D721Med (cell line): Measurements from ENCODE around the gene BHLHA15.

Experiments
- DNase-seq: peaks from one replicate; pipeline ENCODE4 v3.0.0; 2011; ENCODE audit warnings: low spot score; ENCODE audit not compliant: insufficient read length
- FAIRE-seq: peaks from 2 replicates; lab custom pipeline; 2011; peaks lifted over from hg19 to GRCh38; lab: Jason Lieb, UNC
- TF ChIP-seq, protein P1 (sequence below): IDR thresholded peaks from 2 replicates; pipeline ENCODE4 v1.5.1; 2012; ENCODE audit warnings: mild to moderate bottlenecking, control low read depth; ENCODE audit not compliant: insufficient read depth; ENCODE audit errors: missing control alignments

BHLHA15 gene

DNA sequence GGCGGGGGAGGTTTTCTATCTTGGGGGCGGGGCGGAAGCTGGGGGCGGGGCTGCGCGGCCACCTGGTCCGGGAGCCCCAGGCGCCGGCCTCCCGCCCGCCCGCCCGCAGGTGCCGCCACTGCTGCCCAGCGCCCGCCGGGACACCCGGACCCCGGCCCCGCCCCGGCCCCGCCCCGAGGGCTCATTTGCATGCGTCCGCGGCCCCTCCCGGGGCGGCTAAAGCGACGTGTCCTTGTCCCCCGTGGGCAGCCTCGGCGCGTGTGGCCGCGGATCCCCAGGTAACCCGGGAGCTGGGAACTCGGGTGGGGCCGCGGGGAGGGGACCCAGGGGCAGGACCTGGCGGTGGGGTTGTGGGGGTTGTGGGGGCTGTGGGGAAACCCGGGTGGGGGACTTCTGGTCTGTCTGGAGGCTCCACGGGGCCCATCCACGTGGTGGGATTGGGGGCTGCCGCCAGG is at the start of gene BHLHA15:
Gene BHLHA15, plus strand, starts transcription at position 219 of the 455 bp plus-strand sequence. CDS start 871 bp downstream, outside the sequence.
- FAIRE-seq = no peak
- TF ChIP-seq, protein P1, sequence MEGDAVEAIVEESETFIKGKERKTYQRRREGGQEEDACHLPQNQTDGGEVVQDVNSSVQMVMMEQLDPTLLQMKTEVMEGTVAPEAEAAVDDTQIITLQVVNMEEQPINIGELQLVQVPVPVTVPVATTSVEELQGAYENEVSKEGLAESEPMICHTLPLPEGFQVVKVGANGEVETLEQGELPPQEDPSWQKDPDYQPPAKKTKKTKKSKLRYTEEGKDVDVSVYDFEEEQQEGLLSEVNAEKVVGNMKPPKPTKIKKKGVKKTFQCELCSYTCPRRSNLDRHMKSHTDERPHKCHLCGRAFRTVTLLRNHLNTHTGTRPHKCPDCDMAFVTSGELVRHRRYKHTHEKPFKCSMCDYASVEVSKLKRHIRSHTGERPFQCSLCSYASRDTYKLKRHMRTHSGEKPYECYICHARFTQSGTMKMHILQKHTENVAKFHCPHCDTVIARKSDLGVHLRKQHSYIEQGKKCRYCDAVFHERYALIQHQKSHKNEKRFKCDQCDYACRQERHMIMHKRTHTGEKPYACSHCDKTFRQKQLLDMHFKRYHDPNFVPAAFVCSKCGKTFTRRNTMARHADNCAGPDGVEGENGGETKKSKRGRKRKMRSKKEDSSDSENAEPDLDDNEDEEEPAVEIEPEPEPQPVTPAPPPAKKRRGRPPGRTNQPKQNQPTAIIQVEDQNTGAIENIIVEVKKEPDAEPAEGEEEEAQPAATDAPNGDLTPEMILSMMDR = no peak
- DNase-seq = peak; percentile 79

DNA sequence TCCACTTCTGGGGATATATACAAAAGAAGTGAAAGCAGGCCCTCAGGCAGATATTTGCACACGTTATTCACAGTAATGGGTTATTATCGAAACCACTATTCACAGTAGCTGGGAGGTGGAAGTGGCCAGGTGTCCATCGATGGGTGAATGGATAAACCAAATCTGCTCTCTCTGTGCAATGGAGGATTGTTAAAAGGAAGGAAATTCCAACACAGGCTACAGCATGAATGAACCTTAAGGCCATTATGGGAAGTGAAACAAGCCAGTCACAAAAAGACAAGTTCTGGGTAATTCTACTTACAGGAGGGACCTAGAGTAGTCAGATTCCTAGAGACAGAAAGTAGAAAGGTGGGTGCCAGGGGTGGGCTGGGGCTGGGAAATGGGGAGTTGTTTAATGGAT is 48.5 kb upstream of the BHLHA15 start:
- DNase-seq = no peak
- TF ChIP-seq, protein P1 = no peak
- FAIRE-seq = no peak

- FAIRE-seq (no peak), DNase-seq (no peak)
- TF ChIP-seq, protein P1 = no peak
Measured at GRCh38 chr7:98163269-98163668, 48.0 kb upstream of the BHLHA15 start.

DNA sequence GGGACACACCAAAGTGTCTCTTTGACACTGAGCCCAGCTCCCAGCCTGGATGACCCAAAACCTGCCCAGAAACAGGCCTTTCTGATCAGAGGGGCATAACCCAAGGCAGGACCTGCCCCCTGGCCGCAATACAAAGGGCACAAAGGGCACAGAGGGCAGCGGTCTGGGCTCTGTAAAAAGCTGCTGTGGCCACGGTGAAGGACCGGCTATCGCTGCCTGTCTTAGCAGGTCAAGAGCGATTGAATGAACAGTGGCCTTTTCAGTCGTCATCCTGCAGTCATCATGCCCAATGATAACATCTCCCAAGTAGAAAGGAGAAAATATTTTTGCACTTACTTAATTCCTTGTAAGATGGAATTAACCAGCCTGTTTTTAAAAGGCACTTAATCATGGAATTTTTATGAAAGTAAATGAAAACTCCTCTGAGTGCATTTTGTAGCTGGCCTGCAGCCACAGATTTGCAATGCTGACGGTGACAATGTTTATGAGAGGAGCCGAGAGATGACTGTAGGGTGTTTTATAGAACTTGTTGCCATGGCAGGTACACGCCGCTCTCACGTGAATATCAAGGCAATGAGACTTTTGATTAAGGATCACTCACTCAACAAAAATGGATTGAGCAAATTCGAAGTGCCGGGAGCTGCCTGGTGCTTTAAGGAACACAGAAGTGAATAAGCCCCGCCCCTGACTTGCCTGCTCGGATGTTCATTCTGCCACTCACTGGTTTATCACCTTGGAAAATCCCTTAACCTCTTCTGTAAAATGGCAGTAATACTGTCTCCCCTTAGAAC is 47.3 kb upstream of the BHLHA15 start:
- DNase-seq (no peak), FAIRE-seq (no peak)
- TF ChIP-seq, protein P1 = no peak

DNA sequence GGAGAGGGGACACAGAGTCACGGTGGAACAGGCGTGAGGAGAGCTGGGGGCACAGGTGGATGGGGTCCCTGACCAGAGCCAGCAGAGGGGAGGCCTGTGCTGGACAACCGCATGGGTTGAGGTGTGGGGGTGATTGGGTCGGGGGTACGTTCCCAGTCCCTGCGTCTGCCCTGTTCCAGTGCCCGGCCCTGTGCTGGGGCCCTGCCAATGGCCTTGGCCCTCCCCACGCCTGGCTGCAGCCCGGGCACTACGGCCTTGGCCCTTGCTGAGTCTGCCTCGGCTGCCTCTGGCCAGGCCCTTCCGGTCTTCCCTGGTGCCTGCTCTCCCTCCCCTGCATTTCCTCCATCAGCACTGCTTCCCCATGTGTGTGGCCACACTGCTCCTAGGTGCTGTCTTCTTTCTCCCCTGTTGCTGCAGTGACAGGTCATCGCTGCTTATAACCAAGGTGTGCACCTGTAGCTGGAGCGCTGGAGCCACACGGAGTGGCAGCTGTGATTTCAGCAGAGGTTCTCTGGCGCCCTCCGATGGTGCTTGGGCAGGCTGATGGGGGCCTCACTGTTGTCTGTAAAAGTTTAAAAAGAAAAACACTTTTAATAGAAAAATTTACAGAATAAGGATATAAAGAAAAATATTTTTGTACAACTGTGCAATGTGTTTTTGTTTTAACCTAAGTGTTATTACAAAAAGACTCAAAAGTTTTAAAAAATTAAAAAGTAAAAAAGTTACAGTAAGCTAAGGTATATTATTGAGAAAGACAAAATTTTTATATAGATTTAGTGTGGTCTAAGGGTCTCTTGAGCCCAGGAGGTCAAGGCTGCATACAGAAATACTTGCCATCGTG is 45.2 kb upstream of the BHLHA15 start:
- TF ChIP-seq, protein P1 = peak; percentile 41
- FAIRE-seq = no peak
- peak; percentile 35 for DNase-seq

- TF ChIP-seq, protein P1 = no peak
- DNase-seq (no peak), FAIRE-seq (no peak)
Measured at GRCh38 chr7:98166668-98166970, 44.6 kb upstream of the BHLHA15 start.
